HG02623 (cell line): ENCODE measurements around the gene TKTL1.
"Not testable (repeated sequence)": the region's sequence is repeated elsewhere in the genome, so short reads cannot be mapped to it uniquely, and the experiment has no call there.

Source experiments
- ATAC-seq: cut with Tn5 transposase; IDR thresholded peaks from one replicate; pipeline ENCODE4 v1.9.1; 2021; ENCODE audit warnings: moderate library complexity; ENCODE audit not compliant: unreplicated experiment

TKTL1 gene

GRCh38 chrX:154295664-154296310 is at the start of gene TKTL1:
Gene TKTL1, plus strand, starts transcription at chrX:154295795. Its CDS starts 65 bp downstream, at chrX:154295860.
- no peak for ATAC-seq

GRCh38 chrX:154247377-154248045 is 48.1 kb upstream of the TKTL1 start:
- ATAC-seq, result not testable (repeated sequence)

DNA sequence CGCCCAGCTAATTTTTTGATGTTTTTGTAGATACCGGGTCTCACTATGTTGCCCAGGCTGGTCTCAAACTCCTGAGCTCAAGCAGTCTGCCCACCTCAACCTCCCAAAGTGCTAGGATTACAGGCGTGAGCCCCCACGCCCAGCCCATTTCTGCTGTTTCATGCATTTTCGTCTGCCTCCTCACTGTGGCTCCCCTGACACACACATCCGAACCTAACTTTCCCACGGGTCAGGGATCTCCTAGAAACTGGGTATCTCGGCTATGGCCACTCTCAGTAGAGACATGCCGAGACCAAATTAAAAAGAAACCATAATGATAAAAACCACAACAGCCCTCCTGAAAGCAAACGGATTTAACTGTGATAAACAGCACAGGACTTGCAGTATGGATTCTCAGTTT is 47.5 kb upstream of the TKTL1 start:
- ATAC-seq, result not testable (repeated sequence)

GRCh38 chrX:154257282-154257681 is 38.3 kb upstream of the TKTL1 start, which contains the start of gene OPN1MW3:
Gene OPN1MW3, plus strand, starts transcription at chrX:154257582. Its CDS starts 38 bp downstream, at chrX:154257620.
- not testable (repeated sequence) for ATAC-seq

DNA sequence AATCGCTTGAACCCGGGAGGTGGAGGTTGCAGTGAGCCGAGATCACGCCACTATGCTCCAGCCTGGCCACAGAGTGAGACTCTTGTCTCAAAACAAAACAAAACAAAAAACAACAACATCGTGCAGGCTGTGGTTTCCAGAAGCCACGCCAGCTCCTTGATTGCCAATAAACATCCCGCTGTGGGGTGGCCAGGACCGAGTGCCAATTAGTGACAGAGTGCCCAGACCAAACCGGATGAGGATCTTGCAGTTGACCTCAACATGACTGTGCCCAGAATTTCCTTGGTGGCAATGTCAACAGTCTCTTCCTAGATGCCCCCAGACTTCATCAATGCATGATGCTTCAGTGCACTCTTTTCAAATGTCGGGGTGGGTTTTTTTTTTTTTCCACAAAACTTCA is 36.9 kb upstream of the TKTL1 start:
- not testable (repeated sequence) for ATAC-seq

DNA sequence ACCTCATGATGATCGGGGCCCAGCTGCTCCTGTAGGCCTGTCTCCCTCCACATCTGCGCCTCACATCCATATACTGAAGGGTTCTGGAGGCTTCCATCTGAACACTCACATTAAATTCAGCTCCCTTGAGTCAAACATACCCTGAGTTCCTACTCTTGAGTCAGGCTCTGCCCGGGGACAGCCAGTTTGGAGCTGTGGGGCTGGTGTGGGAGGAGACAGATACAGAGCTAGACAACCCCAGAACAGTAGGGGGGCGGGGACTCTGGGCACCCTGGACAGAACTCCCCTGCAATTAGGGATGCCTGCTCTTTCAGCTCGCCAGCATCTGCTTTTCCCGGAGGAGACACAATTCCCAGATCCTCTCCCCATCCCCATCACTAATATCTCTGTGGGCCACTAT is 32.5 kb upstream of the TKTL1 start:
- not testable (repeated sequence) for ATAC-seq

DNA sequence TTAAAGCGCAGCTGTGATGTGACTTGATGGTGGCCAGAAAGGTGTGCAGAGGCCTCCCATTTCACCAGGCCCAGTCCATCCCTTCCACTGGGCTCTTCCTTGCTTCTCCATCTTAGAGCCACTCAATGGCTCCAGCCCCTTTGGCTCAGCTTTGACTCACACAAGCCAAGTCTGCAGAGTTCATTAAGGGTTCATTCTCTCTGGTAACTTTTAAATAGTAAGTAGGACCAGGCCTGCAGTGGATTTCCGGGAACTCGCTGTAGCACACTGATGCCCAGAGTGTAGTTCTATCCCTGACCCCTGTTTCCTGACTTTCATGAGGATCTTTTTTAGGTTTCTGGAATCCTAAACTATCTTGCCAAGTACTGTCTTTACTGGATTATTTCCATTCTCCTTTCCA is 26.4 kb upstream of the TKTL1 start:
- ATAC-seq, result not testable (repeated sequence)

- not testable (repeated sequence) for ATAC-seq
These were observed 10.9 kb upstream of the TKTL1 start for GRCh38 chrX:154284489-154285338.

DNA sequence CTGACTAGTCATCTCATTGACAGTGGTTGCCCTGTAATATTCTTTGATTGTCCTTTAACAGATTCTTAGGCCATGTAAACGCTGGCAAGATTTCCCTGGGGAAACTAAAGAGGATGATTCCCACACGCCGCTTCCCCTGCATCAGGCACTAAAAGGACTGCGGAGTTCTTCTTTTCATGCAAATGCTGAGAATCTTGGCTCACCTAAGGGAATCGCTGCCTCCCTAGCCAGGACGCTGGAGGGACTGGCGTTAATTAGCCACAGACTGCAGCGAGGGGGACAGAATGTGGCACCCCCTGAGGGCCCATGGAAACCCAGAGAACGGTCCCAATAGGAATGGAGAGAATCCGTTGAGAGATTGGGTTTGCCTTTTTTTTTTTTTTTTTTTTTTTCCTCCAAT is 9.2 kb upstream of the TKTL1 start:
- not testable (repeated sequence) for ATAC-seq

DNA sequence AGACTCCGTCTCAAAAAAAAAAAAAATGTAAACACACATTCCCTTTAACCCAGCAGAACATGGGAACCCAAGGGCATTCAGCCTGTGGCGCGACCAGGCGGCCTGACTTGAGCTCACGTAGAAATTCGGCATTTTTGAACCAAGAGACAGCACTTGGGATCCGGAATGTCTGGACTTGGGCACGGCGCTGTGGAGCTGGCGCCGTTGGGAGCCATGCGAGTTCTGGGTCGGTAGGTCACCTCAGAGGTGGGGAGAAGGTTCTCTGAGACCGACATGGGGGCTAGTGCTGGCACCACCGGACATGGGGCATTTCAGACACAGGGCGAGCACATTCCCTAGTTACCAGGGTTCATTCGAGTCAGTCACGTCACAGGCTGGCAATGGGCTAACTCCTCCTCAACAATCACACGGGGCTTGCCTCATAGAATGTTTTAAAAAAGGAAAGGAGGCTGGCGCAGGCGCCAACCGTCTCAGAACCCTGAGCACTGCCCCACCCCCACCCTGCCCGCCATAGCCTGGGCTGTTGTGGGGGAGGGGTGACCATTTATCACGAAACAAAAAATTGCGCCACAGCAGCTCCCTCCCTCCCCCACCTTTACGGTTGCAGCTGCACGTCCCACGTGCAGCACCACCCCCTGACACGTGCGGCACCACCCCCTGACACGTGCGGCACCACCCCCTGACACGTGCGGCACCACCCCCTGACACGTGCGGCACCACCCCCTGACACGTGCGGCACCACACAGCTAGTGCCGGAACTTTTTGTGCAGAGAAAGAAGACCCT is 612 bp upstream of the TKTL1 start, which contains the start of gene TEX28:
Gene TEX28 (minus strand): TSS at position 334 of the 784 bp plus-strand sequence. CDS start 3,007 bp downstream, outside the sequence.
- no peak for ATAC-seq

DNA sequence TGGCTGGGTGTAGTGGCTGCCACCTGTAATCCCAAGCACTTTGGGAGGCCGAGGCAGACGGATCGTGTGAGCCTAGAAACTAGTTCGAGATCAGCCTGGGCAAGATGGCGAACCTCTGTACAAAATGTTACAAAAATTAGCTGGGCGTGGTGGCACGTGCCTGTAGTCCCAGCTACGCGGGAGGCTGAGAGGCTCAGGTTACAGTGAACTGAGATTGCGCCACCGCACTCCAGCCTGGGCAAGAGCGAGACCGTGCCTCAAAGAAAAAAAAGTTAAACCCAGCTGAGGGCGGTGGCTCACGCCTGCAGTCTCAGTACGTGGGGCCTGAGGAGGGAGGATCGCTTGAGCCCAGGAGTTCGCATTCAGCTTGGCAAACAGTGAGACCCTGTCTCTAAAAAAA is 1.1 kb downstream of the TKTL1 start:
- no peak for ATAC-seq

- ATAC-seq, result no peak
These were observed 2.7 kb downstream of the TKTL1 start for GRCh38 chrX:154298312-154298711.

GRCh38 chrX:154300816-154301215 is 5.2 kb downstream of the TKTL1 start:
- no peak for ATAC-seq

DNA sequence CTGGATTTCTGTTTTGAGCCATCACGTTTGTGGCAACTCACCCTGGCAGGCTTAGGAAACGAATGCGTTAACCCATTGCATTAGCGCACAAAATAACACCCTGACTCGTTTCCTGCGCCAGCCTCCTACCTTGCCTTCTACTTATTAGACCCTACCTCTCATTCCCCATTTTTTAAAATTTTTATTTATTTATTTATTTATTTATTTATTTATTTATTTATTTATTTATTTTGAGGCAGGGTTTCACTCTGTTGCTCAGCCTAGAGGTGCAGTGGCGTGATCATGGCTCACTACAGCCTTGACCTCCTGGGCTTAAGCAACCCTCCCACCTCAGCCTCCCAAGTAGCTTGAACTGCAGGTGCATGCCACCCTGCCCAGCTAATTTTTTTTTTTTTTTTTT is 7.4 kb downstream of the TKTL1 start:
- not testable (repeated sequence) for ATAC-seq

DNA sequence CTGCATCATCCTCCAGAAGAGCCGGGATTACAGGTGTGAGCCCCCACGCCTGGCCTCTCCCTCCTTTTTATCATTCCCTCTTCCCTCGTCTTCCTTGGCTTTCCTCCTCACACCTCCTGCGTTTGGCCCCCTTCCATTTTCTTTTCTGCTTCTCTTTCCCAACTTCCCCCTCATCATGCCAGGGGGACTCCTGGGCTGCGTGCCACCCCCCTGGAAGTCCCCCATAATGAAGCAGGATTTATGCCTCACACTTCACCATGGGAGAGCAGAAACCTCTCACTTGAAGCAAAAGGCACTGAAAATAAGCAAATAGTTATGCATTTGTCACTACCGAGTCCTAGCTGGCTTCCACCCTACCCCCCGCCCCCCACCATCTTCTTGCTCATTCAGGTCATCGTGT is 7.9 kb downstream of the TKTL1 start:
- no peak for ATAC-seq

- ATAC-seq, result no peak
These were observed 9.3 kb downstream of the TKTL1 start for GRCh38 chrX:154304846-154305245.

DNA sequence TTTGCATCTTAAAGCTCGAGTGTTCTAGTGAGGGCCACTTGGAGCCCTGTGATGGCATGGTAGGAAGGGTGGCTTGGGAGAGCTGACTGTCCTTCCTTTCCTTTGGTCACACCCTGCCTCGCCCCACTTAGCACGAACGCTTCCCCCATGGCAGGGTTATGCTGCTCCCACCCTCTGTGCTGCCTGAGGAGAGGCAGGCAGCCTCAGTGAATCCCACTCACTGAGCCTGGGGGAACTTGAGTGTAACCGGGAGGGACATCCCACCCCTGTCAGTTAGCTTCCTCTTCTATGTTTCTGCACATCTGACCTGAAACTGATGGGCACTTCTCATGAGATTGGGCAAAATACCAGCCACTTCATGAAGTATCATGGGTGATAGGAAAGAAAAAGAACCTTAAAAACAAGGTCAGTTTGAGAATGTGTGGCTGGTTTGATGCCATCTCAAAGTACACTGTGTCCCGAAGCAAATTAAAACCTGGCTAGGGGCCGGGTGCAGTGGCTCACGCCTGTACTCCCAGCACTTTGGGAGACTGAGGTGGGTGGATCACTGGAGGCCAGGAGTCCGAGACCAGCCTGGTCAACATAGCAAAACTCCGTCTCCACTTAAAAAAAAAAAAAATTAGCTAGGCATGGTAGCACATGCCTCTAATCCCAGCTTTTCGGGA is 10.1 kb downstream of the TKTL1 start:
- no peak for ATAC-seq

- no peak for ATAC-seq
These were observed 11.6 kb downstream of the TKTL1 start for GRCh38 chrX:154307202-154307601.

DNA sequence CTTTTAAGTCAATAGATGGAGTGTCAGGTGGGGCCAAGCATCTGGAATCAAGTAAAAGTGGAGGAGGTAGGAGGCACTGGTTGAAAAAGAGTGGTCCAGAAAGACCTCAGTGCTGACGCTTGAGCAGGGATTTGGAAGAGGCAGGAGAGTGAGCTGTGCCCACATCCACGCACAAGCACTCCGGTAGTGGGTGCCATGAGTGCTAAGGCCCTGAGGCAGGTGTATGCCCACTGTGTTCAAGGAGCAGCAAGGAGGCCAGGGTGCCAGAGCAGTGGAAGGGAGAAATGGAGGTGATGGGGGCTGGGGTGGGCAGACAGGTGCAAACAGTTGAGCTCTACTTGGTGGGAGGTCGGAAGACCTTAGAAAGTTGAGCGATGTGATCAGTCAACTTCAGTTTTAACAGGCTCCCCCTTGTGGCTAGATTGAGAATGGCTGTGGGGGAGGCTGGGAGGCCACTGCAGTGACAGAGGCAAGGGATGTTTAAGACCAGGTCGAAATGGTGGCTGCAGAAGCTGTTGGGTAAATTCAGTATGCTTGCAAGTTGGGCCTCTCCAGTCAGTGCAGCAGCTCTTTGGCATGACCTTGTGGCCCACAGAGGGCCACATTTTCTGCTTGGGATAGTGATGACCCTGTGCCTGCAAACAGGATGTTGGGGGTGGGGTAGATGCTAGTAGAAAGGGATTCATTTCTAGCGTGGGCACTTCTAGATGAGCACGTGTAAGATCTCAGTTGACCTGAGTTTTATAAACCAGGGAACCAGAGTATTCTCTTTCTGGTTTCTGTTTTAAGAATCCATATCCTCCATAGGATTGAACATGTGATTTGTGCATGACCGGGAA is 12.7 kb downstream of the TKTL1 start:
- no peak for ATAC-seq
